ENCODE results near the gene ZRANB3. TPM values are rescaled to one million over a fixed set of nuclear protein-coding genes. Genes with fewer than 3 reads are reported as not detected.
"Not testable (repeated sequence)": the region's sequence is repeated elsewhere in the genome, so short reads cannot be mapped to it uniquely, and the experiment has no call there.

Gene ZRANB3
- total RNA-seq, 1 donor from 2014 or later: 7.0 TPM

DNA sequence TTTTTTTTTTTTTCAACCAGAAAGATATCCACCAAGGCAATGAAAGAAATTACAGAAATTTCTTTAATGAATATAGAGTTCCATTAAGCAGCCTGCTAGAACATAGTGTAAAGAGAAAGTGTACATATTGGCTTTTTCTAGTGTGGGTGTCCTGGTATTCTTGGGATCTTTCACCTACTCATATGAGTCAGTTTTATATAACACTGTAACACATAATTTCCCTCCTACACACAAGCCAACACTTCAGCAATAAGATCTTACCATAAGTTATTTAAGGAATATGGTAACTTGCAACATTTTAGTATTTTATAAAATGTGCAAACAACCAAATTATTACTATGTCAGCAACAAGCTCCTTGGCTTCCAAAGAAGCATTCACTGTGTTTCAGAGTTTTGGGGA is 59.9 kb downstream of the ZRANB3 start:
- H3K9me3 Mint-ChIP-seq (ENCODE audit: low read depth): no peaks in the 10 kb centered on the region
- no peak for DNase-seq (ENCODE audit: low spot score)

DNA sequence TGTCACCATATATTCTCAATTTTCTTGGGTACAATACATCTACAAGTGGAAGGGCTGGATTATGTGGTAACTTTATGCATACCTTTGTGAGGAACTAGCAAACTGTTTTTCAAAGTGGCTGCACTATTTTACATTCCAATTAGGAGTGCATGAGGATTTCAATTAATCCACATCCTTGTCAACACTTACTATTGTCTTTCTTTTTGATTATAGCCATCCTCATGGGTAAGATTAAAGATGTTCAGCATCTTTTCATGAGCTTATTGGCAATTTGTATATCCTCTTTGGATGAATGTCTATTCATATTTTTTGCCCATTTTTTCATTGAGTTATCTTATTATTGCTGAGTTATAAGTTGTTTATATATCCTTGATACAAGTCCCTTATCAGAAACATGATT is 73.7 kb downstream of the ZRANB3 start:
- Mint-ChIP-seq H3K27ac (ENCODE audit: unreplicated experiment) (no peak overlapping the region), H3K27me3 (ENCODE audit: low read depth) (no peaks in the 10 kb centered on the region), H3K4me1 (ENCODE audit: low read depth) (no peaks in the 10 kb centered on the region), H3K36me3 (ENCODE audit: low read depth) (peaks cover 10% of the 10 kb centered on the region), H3K4me3 (ENCODE audit: unreplicated experiment) (no peak overlapping the region), H3K9me3 (ENCODE audit: low read depth) (peaks cover 21% of the 10 kb centered on the region)
- TF ChIP-seq, protein P1, sequence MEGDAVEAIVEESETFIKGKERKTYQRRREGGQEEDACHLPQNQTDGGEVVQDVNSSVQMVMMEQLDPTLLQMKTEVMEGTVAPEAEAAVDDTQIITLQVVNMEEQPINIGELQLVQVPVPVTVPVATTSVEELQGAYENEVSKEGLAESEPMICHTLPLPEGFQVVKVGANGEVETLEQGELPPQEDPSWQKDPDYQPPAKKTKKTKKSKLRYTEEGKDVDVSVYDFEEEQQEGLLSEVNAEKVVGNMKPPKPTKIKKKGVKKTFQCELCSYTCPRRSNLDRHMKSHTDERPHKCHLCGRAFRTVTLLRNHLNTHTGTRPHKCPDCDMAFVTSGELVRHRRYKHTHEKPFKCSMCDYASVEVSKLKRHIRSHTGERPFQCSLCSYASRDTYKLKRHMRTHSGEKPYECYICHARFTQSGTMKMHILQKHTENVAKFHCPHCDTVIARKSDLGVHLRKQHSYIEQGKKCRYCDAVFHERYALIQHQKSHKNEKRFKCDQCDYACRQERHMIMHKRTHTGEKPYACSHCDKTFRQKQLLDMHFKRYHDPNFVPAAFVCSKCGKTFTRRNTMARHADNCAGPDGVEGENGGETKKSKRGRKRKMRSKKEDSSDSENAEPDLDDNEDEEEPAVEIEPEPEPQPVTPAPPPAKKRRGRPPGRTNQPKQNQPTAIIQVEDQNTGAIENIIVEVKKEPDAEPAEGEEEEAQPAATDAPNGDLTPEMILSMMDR (IDR thresholded peaks at IDR 0.05): no peak
- DNase-seq (ENCODE audit: low spot score): no peak

More for the DNA sequence above, 59.9 kb downstream of the ZRANB3 start:
- Mint-ChIP-seq H3K4me3 (ENCODE audit: unreplicated experiment) (no peak overlapping the region), H3K27me3 (ENCODE audit: low read depth) (no peaks in the 10 kb centered on the region), H3K4me1 (ENCODE audit: low read depth) (peaks cover 3% of the 10 kb centered on the region), H3K27ac (ENCODE audit: unreplicated experiment) (no peak overlapping the region), H3K36me3 (ENCODE audit: low read depth) (no peaks in the 10 kb centered on the region)
- TF ChIP-seq, protein P1 (IDR thresholded peaks at IDR 0.05): no peak

DNA sequence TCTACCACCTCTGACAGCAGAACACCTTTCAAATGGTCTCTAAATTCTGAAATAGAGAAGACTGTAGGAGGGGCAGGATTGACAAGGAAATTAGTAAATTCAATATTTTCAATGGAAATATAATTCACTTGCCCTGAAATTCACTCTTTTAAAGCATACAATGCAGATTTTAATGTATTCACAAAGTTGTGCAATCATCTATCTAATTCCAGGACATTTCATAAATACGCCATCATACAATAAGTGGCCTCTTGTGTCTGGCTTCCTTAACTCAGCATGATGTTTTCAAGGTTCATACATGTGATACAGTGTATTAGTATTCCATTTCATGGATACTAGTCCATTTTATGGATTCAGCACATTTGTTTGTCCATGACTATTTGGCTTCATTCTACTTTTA is 74.2 kb downstream of the ZRANB3 start:
- Mint-ChIP-seq H3K4me3 (ENCODE audit: unreplicated experiment) (no peak overlapping the region), H3K9me3 (ENCODE audit: low read depth) (peaks cover 25% of the 10 kb centered on the region)

DNA sequence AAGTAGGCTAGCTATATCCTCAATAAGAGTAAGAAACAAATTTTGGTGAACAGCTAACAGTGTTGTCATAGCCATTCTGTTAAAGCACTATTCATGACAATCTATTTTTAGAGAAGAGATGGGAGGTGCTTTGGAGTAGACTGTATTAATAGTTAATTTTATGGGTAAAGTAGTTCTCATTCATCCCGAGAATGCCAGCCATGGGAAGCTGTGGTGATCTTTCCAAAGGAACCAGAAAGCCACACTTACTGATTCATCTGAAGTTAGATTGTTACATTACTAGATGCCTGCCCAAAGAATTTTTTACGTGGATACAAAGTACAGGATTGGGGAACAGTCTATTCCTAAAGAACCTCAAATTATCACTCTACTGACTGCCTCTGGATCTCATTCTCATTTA is 74.6 kb downstream of the ZRANB3 start:
- H3K4me1 Mint-ChIP-seq (ENCODE audit: low read depth): no peaks in the 10 kb centered on the region
- no peak overlapping the region for H3K27ac Mint-ChIP-seq (ENCODE audit: unreplicated experiment)
- TF ChIP-seq, protein P1 (IDR thresholded peaks at IDR 0.05): no peak
- DNase-seq (ENCODE audit: low spot score): no peak
- H3K4me3 Mint-ChIP-seq (ENCODE audit: unreplicated experiment): no peak overlapping the region
- H3K36me3 Mint-ChIP-seq (ENCODE audit: low read depth): peaks cover 15% of the 10 kb centered on the region
- no peaks in the 10 kb centered on the region for H3K27me3 Mint-ChIP-seq (ENCODE audit: low read depth)
- peaks cover 29% of the 10 kb centered on the region for H3K9me3 Mint-ChIP-seq (ENCODE audit: low read depth)

More for the DNA sequence above, 74.2 kb downstream of the ZRANB3 start:
- Mint-ChIP-seq H3K4me1 (ENCODE audit: low read depth) (no peaks in the 10 kb centered on the region), H3K27ac (ENCODE audit: unreplicated experiment) (no peak overlapping the region), H3K27me3 (ENCODE audit: low read depth) (no peaks in the 10 kb centered on the region), H3K36me3 (ENCODE audit: low read depth) (peaks cover 12% of the 10 kb centered on the region)
- TF ChIP-seq, protein P1 (IDR thresholded peaks at IDR 0.05): no peak
- DNase-seq (ENCODE audit: low spot score): no peak

DNA sequence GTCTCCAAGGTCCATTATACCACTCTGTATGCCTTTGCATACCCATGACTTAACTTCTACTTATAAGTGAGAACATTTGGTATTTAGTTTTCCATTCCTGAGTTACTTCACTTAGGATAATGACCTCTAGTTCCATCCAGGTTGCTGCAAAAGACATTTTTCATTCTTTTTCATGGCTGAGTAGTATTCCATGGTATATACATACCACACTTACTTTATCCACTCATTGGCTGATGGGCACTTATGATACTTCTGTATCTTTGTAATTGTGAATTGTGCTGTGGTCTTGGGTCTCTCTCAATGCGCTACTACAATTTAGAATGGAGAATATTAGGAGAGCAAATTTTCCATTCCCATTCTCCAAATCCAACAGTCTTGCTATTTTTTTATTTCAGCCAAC is 76.4 kb downstream of the ZRANB3 start:
- Mint-ChIP-seq H3K36me3 (ENCODE audit: low read depth) (peaks cover 16% of the 10 kb centered on the region), H3K9me3 (ENCODE audit: low read depth) (peaks cover 29% of the 10 kb centered on the region), H3K4me3 (ENCODE audit: unreplicated experiment) (no peak overlapping the region), H3K27ac (ENCODE audit: unreplicated experiment) (no peak overlapping the region), H3K4me1 (ENCODE audit: low read depth) (no peaks in the 10 kb centered on the region), H3K27me3 (ENCODE audit: low read depth) (no peaks in the 10 kb centered on the region)
- TF ChIP-seq, protein P1 (IDR thresholded peaks at IDR 0.05): no peak
- no peak for DNase-seq (ENCODE audit: low spot score)

DNA sequence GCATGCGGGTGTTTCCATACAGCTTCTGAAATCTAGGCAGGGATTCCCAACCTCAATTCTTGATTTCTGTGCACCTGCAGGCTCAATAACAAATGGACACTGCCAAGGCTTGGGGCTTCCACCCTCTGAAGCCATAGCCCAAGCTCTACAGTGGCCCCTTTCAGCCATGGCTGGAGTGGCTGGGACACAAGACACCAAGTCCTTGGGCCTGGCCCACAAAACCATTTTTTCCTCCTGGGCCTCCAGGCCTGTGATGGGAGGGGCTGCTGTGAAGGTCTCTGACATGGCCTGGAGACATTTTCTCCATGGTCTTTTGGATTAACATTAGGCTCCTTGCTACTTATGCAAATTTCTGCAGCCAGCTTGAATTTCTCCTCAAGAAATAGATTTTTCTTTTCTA is 78.0 kb downstream of the ZRANB3 start:
- DNase-seq (ENCODE audit: low spot score); H3K27me3 Mint-ChIP-seq (ENCODE audit: low read depth); H3K4me1 Mint-ChIP-seq (ENCODE audit: low read depth); H3K27ac Mint-ChIP-seq (ENCODE audit: unreplicated experiment); H3K4me3 Mint-ChIP-seq (ENCODE audit: unreplicated experiment): not testable (repeated sequence)
- peaks cover 28% of the 10 kb centered on the region for H3K9me3 Mint-ChIP-seq (ENCODE audit: low read depth)
- H3K36me3 Mint-ChIP-seq (ENCODE audit: low read depth): peaks cover 15% of the 10 kb centered on the region

Measured in chondrocyte (in vitro differentiated cells).